ENCODE data around the gene KRTAP4-16.

DNA sequence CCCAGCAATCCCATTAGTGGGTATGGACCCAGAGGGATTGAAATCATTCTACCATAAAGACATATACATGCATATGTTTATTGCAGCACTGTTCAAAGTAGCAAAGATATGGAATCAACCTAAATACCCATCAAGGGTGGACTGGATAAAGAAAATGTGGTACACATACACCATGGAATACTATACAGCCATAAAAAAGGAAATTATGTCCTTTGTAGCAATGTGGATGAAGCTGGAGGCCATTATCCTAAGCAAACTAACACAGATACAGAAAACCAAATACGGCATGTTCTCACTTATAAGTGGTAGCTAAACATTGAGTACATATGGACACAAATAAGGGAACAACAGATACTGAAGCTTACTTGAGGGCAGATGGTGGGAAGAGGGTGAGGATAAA, 44.5 kb downstream of the KRTAP4-16 start:
- TF ChIP-seq EZH2 (IDR thresholded peaks at IDR 0.05), result no peak
- no peak for TF ChIP-seq POLR2AphosphoS5 (IDR thresholded peaks at IDR 0.05; ENCODE audit: borderline replicate concordance, low read depth, low read length)
- no peak for TF ChIP-seq FOXP2 (optimal IDR thresholded peaks at IDR 0.05; ENCODE audit: control extremely low read depth, extremely low read length, insufficient read depth)

All from SK-N-MC (cell line).